Stimulated activated CD4-positive, alpha-beta T cell treated with anti-CD3 and anti-CD28 coated beads, Interleukin-1b, Interleukin-23, amount 100 ng/mL, for 4 hours (primary cell): ENCODE measurements around the gene SBF2.

ENCODE experiments used
- DNase-seq, 2 donors: peaks; one replicate each; pipeline ENCODE4 v3.0.0-alpha.2; 2020; ENCODE audit warnings: low read depth in 2 of 2

The SBF2 gene

GRCh38 chr11:10317776-10318526, 23.9 kb upstream of the SBF2 start:
- no peak for DNase-seq

DNA sequence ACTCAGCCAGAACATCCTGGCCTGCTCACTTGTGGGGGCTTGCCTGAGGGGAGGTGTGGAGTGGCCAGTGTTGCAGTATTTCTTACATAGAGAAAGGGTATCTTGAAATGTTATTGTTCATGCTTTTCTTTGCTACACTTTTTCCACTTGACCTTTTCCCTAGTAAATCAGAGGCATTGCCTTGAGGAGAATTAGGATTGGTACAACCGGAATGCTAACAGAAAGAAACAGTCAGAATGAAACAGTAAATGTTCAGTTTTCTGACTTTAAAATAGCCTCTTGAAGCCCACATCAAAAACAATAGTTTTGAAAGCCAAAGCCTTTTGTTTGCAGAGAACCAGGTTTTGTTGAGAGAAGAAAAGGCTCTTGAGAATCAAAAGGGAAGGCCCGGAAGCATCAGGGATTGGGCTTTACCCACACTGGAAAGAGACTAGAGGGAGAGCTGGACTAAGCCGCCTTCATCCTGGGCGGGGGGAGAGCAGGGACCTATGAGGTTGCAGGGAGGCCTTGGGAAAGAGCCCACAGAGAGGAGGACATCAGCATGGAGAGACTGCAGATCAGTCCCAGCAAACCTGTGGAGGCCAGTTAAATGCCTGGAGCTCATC, 23.2 kb upstream of the SBF2 start:
- no peak for DNase-seq

DNA sequence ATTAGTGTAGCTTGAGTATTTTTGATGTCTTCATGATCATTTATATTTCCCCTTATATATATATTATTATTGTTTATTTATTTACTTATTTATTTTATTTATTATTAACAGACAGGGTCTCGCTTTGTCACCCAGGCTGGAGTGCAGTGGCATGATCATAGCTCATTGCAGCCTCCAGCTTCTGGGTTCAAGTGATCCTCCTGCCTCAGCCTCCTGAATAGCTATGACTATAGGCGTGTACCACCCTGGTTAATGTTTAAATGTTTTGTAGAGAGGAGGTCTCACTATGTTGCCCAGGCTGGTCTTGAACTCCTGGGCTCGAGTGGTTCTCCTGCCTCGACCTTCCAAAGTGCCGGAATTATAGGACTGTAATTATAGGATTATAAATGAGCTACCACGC, 21.1 kb upstream of the SBF2 start:
- DNase-seq, result no peak

- DNase-seq, result no peak
Observed at GRCh38 chr11:10314199-10315072, 20.4 kb upstream of the SBF2 start.

DNA sequence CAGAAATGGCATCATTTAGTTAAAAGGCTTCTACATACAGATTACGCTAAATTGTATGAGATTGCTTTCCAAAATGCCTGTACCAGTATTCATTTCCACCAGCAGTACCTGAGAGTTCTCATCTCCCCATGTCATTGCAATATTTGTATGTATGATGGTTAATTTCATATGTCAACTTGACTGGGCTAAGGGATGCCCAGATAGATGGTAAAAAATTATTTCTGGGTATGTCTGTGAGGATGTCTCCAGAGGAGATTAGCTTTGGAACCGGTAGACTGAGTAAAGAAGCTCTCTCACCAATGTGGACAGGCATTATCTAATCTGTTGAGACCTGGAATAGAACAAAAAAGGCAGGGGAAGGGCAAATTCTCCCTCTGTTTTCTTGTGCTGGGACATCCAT, 17.8 kb upstream of the SBF2 start:
- DNase-seq, result no peak

DNA sequence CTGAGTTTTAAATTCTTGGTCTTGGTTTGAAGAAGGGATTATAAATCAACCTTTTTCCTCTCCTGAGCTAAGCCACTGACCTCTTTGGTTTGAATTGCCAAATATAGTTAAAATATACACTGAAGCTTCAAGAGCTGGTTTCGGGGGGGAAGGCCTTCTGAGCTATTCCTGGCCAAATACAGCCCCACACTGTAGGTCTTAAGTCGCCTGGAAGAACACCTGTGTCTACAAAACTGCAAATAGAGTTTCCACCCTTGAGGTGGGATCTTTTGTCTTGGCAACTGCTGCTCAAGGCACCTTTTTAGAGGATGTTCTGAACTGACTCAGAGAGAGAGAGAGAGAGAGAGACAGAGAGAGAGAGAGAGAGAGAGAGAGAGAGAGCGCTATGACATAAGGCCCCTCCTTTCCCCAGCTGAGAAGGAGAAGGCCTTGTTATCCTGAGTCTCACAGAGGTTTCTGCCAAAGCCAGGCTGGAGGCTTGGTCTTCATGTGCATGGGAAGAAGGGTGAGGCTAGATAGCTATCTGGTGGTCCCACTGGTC, 16.4 kb upstream of the SBF2 start:
- DNase-seq, result no peak

DNA sequence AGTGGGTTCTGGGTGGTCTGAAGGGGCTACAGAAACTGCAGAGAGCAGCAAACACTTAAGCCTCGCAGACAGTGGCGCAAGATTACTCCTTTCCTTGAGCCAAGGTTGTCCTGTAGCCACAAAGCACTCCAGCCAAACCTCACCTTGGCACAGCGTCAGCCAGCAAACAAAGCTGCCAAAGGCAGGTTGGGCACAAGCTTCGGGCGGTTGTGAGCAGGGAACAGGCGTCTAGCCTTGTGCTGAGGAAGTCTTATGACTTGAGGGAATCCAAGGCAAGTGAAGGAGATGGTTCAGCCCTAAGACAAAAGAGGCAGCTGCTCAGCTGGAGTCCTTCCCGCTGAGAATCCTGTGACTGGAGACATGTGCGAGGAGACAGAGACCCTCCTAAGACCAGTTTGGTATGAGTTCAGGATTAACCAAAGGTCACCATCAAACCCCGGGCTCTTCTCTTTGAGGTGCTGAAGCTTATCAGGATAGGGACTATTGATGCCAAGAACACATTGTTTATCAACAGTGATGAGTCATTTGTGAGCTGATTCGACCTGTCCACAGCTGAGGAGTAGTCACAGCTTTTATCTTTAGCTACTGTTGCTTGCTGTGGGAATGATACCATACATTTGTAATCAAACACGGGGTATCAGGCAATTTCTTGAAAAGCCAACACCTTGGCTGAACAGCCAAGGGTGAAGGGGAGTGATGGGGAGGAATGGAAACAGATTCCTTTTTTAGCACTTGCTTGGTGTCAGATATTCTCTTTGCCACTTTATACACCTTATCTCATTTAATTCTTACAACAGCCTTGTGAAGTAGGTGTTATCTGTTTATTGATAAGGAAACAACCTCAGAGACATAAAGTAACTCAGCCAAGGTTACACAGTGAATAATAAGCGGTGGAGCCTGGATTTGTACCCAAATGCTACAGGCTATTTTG, 15.4 kb upstream of the SBF2 start:
- DNase-seq, result no peak

DNA sequence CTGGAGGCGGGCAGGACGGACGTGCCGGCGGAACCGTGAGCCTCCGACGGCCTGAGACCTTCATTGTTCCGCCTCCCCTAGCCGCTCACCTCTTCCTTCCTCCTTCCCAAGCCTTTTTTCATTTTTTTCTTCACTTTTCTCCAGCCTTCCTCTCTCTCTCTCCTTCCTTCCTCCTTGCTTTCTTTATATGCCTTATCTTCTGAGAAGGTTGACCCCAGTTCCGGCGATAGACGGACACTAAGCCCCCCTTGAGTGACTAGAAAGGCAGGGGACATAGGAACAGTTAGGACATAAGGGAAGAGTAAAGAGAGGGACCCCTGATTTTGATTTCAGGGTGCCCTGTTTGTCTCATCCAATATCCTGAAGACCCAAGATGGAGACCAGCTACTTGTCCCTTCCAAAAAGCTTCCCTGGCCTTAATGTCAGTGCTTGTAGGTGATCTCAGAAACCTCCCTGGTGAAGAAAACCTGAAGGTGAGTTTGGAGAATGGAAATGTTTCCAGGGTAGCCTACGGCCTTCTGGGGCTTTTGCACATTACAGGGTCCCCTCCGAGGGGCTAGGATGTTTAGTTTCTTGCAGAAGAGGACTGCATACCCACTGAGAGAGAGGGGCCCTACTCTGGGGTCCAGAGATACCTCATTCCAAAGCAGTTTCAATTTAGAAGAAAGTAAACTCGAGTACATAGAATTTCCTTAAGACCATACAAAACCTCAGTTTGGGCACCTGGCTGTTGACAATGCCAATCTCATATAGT, 14.4 kb upstream of the SBF2 start:
- no peak for DNase-seq

GRCh38 chr11:10307400-10308200, 13.6 kb upstream of the SBF2 start:
- DNase-seq, result peak; percentile 82 to 84

- DNase-seq, result no peak
Observed at GRCh38 chr11:10307022-10307399, 13.0 kb upstream of the SBF2 start.

- peak in 1 of 2 donors; percentile 15 for DNase-seq
Observed at GRCh38 chr11:10305964-10306918, 12.2 kb upstream of the SBF2 start.

- peak in 1 of 2 donors; percentile 22 for DNase-seq
Observed at GRCh38 chr11:10305262-10305963, 11.4 kb upstream of the SBF2 start.

DNA sequence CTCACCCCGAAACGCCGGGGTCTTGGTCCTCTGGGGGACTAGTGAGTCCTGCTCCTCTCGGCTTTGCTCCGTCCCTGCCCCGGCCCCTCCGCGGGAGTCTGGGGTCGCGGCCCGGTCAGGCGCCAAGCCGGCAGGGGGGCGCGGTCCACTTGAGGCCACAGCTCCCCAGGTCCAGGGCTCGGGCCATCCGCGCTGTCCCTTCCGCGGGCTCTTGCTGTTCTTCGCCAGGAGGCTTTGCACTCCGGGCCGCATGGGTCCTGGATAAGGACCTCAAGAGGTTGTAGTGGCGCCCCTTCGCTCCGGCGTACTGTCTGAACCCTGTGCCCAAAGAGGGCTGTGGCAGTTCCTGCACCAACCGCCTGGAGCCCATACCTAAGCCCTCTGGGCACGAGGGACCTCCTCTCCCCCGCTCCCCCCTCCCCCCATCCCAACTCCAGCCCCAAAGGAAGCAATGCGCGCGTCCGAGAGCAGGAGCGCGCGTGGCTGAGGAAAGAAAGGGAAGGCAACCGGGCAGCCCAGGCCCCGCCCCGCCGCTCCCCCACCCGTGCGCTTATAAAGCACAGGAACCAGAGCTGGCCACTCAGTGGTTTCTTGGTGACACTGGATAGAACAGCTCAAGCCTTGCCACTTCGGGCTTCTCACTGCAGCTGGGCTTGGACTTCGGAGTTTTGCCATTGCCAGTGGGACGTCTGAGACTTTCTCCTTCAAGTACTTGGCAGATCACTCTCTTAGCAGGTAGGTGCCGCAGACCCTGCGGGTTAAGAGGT, 10.7 kb upstream of the SBF2 start, which contains the start of gene ADM:
Gene ADM (plus strand): TSS at position 579 of the 767 bp plus-strand sequence. CDS start 628 bp downstream, outside the sequence.
- DNase-seq, result peak in 1 of 2 donors; percentile 24

DNA sequence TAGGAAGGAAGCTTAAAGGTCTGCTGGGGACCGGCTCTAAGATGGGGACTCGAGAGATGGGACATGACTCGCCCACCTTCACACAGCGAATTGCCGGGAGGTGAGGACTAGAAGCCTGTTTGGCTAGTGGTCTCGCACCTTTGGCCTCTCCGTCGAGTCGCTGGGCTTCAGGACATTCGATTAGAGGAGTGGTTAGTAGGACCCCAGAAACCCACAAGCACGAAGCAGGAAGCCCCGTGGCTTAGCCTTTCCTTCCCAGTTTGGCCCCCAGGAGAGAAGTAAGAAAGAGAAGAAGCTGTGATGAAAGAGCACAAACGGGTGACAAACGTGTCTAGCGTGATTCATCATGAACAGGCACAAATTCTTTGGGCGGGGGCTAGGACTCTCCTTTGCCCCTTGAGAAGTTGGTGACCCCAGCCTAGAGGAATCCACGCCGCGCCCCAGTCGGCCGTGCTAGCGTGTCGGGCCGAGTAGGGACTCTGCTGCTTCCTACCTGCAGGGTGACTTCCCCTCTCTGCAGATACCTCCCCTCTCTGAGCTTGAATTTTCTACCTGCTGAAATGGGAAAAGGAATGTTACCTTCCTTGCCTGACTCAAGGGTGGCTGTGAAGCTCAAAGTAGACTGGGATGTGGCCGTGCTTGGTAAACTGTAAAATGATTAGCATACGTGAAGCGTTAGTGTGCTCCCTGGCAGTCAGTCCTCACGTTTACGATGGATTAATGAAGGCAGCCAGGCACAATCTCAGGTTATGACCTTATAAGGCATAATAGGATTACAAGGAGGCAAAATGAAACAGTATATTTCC, 9.7 kb upstream of the SBF2 start:
- peak in 1 of 2 donors; percentile 11 for DNase-seq

DNA sequence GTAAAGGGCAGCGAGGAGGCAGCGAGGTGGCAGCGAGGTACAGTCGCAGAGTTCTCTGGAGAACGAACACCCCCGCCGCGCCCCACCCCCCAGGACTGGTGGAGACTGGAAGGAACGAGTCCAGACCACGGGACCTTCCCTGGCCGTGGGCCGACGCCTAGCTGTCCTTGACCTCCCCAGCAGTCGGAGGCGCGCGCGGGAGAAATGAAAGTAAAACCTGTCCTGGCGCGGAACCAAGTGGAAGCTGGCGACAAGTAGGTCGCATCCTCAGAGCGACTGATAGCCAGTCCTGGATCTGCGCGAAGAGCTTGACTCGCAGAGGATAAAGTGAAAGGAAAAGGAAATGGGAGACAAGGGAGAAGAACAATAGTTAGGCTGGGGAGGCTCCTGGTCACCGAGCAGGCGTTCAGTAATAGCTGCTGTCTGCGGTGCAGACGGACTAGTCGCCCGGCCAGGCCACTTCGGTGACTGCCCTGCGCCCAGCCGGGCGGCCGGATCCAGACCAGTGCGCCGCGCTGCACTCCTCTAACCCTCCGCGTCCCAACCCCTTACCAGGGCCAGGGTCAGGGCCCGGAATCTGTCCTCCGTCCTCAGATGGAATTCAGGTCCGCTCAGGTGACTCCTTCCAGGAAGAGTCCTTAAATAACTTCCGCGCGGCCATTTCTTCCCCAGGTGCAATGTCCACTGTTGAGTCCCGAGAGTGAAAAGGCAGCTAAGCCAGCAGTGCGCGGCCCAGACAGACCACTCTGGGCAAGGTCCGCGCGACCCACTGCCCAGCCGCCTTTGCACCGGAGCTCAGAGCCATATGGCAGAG, 8.9 kb upstream of the SBF2 start:
- peak; percentile 46 to 62 for DNase-seq
